ENCODE measurements around the gene WDR45B.

Gene WDR45B

DNA sequence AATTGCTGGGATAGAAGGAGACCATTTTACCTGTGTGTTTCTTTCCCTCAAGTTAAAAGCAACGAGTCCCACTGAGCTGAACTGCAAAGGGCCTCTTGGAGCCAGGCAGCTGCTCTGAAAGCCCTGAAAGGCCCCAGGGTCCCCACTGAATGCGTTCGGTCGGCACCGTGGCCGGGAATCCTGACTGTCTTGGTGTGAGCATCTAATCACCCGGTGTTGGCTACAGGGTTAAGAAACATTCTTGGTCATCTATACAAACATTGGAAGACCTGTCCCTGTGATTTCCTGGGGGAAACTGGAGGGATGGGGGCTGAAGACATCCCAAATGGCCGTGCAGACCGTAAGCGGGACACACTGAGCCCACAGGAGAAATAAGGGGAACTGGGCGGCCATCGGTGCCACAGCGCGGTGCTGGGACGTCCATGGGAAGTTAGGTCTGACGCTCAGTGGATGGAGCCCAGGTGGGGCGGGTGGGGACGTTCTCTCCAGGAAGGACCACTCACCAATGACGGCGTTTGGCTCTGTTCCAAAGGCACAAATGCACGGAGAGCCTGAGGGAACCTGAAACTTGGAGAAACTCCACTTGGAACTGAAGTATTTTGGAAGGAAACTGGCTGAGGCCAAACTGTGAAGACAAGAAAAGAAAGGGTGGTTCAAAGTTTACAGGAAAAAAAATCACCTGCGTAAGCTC is 32.1 kb downstream of the WDR45B start:
- no peak for DNase-seq (ENCODE audit: low read depth)
- H3K4me3 ChIP-seq (ENCODE audit: low read depth, low read length): no peak overlapping the region
- no peak for TF ChIP-seq CTCF (conservative IDR thresholded peaks at IDR 0.05; ENCODE audit: low read depth, low read length)

DNA sequence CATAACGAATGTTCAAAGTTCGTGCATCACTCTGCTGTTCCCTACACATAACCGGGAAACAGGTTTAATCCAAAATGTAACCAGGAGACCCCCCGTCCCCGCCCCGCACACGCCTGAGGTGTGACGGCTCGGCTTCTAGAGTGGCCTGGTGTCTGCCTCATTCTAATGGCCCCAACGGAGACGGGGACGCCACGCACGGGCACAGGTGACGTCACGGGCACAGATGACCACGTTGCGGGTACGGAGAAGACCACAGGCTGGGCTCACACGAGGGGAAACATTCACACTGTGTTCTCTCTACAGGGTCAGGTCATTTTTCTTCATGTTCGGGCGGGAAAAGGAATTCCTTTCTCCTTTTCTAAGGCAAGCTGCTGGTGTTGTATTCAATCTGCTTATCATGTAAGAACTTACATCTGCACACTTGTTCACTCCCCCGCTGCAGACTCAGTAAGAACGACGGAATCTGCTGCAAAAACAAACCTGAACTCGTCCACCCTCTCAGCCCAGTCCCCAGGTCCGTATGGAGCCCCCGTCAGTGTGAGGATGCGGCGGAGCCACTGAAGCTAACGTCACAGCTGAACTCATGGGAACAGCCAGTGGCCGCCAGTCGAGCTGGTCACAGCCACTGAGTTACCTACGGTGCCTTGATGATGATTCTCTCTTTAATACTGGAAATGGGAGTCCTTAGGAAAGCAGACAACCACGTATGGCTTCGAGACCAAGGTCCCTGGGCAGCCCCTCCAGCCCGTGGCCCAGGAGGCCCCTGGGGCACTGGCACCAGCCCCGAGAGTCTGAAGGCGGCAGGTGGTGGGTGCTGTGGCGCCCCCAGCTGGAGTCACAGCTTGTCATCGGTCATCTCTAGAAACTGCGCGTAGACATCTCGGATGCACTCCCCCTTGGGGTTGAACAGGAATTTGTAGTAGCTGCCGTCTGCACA is 32.9 kb downstream of the WDR45B start:
- no peak overlapping the region for H3K4me3 ChIP-seq (ENCODE audit: low read depth, low read length)
- TF ChIP-seq CTCF (conservative IDR thresholded peaks at IDR 0.05; ENCODE audit: low read depth, low read length): peak; percentile 15
- no peak for DNase-seq (ENCODE audit: low read depth)

DNA sequence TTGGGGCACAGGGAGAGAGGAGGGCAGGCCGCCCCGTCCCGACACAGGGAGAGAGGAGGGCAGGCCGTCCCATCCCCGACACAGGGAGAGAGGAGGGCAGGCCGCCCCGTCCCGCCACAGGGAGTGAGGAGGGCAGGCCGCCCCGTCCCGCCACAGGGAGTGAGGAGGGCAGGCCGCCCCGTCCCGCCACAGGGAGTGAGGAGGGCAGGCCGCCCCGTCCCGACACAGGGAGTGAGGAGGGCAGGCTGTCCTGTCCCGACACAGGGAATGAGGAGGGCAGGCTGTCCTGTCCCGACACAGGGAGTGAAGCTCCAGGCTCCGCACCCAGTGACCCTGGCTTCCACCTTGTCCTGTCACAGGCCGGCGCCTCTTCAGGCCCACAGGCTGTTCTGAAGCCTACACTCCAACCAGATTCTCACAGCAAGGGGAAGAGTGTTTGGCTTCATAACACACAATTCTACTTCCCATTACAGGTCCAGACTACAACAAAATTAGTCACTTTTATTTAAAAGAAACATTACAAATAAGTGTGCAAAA is 34.1 kb downstream of the WDR45B start:
- no peak for TF ChIP-seq CTCF (conservative IDR thresholded peaks at IDR 0.05; ENCODE audit: low read depth, low read length)
- H3K4me3 ChIP-seq (ENCODE audit: low read depth, low read length): no peak overlapping the region
- DNase-seq (ENCODE audit: low read depth): no peak

DNA sequence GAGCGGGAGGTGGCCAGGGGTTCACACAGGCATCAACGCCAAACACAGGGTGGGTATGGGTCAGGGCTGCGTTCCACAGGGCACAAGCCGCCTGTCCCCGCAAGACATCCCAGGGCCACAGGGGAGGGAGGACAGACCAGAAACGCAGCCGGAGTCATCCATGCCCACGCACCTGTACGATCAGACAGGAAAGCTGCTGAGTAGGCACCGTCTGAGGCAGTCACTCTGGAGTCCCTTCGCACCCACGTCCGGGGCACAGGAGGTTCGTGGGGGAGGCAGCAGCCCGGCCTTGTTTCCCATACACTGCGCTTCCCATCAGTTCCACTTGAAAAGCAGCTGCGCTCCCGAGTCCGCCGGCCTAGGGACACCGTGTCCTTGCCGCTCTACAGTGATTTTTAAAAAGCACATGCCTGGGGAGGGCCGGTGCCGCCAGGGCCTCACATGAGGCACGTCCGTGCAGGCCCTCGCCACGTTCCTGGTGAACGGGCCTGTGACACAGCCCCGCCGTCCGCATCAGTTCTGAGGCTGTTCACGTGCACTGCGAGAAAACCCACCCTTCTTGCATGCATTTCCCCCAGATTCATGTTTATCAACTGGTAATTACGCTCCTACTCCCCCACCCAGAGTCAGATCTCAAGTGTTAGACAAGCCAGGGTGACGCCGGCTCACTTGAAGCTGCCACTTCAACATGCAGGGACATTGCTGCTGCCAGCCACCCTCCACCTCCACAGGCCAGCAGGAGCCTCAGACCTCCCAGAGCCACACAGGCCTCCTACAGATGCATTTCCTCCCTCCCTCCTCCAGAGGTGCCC is 34.8 kb downstream of the WDR45B start:
- no peak for DNase-seq (ENCODE audit: low read depth)
- TF ChIP-seq CTCF (conservative IDR thresholded peaks at IDR 0.05; ENCODE audit: low read depth, low read length): no peak
- no peak overlapping the region for H3K4me3 ChIP-seq (ENCODE audit: low read depth, low read length)

DNA sequence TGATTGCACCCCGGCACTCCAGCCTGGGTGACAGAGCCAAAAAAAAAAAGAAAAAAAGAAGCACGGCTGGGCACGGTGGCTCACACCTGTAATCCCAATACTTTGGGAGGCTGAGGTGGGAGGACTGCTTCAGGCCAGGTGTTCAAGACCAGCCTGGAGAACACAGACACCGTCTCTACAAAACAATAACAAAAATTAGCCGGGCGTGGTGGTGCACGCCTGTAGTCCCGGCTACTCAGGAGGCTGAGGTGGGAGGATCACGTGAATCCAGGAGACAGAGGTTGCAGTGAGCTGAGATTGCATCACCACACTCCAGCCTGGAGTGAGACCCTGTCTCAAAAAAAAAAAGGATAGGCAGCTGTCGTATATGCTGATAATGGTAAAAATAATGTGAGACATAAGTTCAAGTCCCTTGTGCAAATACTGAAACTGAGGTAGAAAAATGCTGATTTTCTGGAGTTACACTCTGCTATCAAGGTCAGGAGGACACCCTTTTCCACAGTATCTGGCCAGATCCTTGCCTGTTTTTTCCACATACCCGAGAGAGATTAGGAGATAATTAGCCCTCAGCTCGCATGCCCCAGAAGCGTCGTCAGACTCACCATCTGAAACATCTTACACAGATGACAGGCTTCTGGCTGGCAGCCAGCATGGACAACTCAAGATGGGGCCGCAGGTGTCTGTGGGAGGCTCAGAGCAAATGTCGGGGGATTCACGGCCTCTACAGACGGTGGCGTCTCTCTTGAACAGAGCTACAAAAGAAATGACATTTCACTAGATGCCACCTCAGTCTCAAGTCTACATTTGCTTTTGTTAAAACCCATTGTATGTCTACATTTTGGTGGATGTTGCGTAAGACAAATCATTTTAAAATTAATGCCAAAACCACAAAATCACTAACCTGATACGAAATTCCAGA is 36.8 kb downstream of the WDR45B start:
- peak; percentile 39 for DNase-seq (ENCODE audit: low read depth)
- no peak overlapping the region for H3K4me3 ChIP-seq (ENCODE audit: low read depth, low read length)
- no peak for TF ChIP-seq CTCF (conservative IDR thresholded peaks at IDR 0.05; ENCODE audit: low read depth, low read length)

- H3K4me3 ChIP-seq (ENCODE audit: low read depth, low read length): no peak overlapping the region
- DNase-seq (ENCODE audit: low read depth): no peak
- no peak for TF ChIP-seq CTCF (conservative IDR thresholded peaks at IDR 0.05; ENCODE audit: low read depth, low read length)
Observed at GRCh38 chr17:82609655-82610054, 38.6 kb downstream of the WDR45B start.

All from choroid plexus epithelial cell (primary cell).